BLaER1 (cell line): ENCODE measurements around the gene MRPS26.

Source experiments
- H3K27ac ChIP-seq: shearing (Covaris generic); formaldehyde crosslinking; 2 replicates; pipeline ENCODE4 v1.8.1; 2022
- H3K27me3 ChIP-seq: shearing (Covaris generic); formaldehyde crosslinking; 2 replicates; pipeline ENCODE4 v1.8.1; 2022
- H3K36me3 ChIP-seq: shearing (Covaris generic); formaldehyde crosslinking; 2 replicates; pipeline ENCODE4 v1.8.1; 2022
- H3K4me1 ChIP-seq: shearing (Covaris generic); formaldehyde crosslinking; 2 replicates; pipeline ENCODE4 v1.8.1; 2022
- H3K4me2 ChIP-seq: shearing (Covaris generic); formaldehyde crosslinking; 2 replicates; pipeline ENCODE4 v1.8.1; 2022
- H3K4me3 ChIP-seq: shearing (Covaris generic); formaldehyde crosslinking; 2 replicates; pipeline ENCODE4 v1.8.1; 2022
- H3K9ac ChIP-seq: shearing (Covaris generic); formaldehyde crosslinking; 2 replicates; pipeline ENCODE4 v1.8.1; 2022
- H3K9me3 ChIP-seq: shearing (Covaris generic); formaldehyde crosslinking; 2 replicates; pipeline ENCODE4 v1.8.1; 2022
- H4K20me1 ChIP-seq: shearing (Covaris generic); formaldehyde crosslinking; 2 replicates; pipeline ENCODE4 v1.8.1; 2022
- Cebpa-rat ChIP-seq: shearing (Covaris generic); IDR thresholded peaks from 2 replicates; pipeline ENCODE4 v1.8.1; 2022

The MRPS26 gene

GRCh38 chr20:3084283-3084985 is 38.6 kb downstream of the MRPS26 start, which contains the start of gene AVP:
Gene AVP, minus strand, starts transcription at chr20:3084724. Its CDS starts 50 bp downstream, at chr20:3084674.
- H3K27ac ChIP-seq, result no peak within 1 kb of the TSS
- no peak within 1 kb of the TSS for H3K4me3 ChIP-seq
- no peak within 1 kb of the TSS for H3K9ac ChIP-seq
- H3K4me1 ChIP-seq, result no peaks in the 10 kb centered on the region
- H4K20me1 ChIP-seq, result peaks cover 15% of the 10 kb centered on the region; the same call in 1 of the 2 replicates
- H3K4me2 ChIP-seq, result no peak within 1 kb of the TSS
- no peaks in the 10 kb centered on the region; the same call in 1 of the 2 replicates for H3K9me3 ChIP-seq
- no peak for TF ChIP-seq Cebpa-rat
- peaks cover 63% of the 10 kb centered on the region for H3K27me3 ChIP-seq
- no peaks in the 10 kb centered on the region for H3K36me3 ChIP-seq

- Histone ChIP-seq H3K27ac (no peak overlapping the region), H3K36me3 (no peaks in the 10 kb centered on the region), H3K9ac (no peak overlapping the region), H3K9me3 (no peaks in the 10 kb centered on the region; the same call in 1 of the 2 replicates), H3K4me3 (no peak overlapping the region), H4K20me1 (peaks cover 15% of the 10 kb centered on the region; the same call in 1 of the 2 replicates), H3K27me3 (peaks cover 58% of the 10 kb centered on the region), H3K4me2 (no peak overlapping the region), H3K4me1 (no peaks in the 10 kb centered on the region)
- no peak for TF ChIP-seq Cebpa-rat
Observed at GRCh38 chr20:3084986-3085360, 39.1 kb downstream of the MRPS26 start.

DNA sequence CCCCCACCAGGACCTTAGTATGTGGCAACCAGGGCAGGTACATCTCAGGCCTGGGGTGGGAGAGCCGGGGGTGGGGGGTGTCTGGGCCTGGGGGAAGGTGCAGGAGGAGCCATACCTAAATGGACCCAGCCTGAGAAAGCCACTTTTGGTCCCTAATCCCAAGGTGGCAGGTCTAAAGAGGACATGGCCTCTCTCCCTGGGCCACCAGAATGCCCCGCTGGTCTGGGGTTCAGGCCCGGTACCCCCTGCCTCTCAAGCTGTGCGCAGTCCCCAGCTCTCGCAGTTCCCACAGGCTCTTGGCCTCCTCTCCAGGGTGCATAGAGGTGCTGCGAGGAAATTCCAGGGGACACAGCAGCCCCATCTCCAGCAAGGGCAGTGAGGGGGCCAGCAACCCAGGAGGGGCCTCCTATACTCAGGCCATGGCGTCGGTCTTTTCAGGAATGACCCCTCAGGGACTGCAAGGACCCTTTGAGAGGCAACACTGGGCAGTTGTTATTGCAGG is 39.8 kb downstream of the MRPS26 start:
- Histone ChIP-seq H3K4me2 (no peak overlapping the region), H3K9me3 (no peaks in the 10 kb centered on the region; the same call in 1 of the 2 replicates)
- no peak for TF ChIP-seq Cebpa-rat

DNA sequence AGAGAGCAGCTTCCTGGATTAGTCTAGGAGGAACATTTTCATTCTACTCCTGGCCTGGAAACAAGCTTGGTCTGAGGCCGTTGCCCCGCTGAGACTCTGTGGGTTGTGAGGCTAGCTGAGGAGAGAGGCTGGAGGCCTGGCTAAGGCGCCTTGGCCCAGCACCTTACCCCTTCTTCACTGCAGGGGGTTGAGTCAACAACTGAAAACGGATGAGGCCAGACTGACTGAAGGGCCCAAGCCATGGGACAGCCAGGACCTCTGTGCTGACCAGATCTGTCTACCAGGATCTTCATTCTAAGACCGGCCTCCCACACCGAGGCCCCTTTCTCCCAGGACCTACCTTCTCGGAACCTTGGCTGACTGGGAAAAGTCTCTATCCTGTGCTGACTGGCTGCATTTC is 42.2 kb downstream of the MRPS26 start:
- H3K27ac ChIP-seq, result no peak overlapping the region
- no peak for TF ChIP-seq Cebpa-rat
- peaks cover 20% of the 10 kb centered on the region for H3K4me1 ChIP-seq
- H3K36me3 ChIP-seq, result no peaks in the 10 kb centered on the region
- H3K9me3 ChIP-seq, result no peaks in the 10 kb centered on the region; the same call in 1 of the 2 replicates
- H3K27me3 ChIP-seq, result peaks cover 55% of the 10 kb centered on the region
- H3K4me2 ChIP-seq, result no peak overlapping the region
- no peak overlapping the region for H3K9ac ChIP-seq
- H3K4me3 ChIP-seq, result no peak overlapping the region
- peaks cover 8% of the 10 kb centered on the region; the same call in 1 of the 2 replicates for H4K20me1 ChIP-seq

More for the DNA sequence above, 39.8 kb downstream of the MRPS26 start:
- peaks cover 55% of the 10 kb centered on the region for H3K27me3 ChIP-seq
- peaks cover 13% of the 10 kb centered on the region; the same call in 1 of the 2 replicates for H4K20me1 ChIP-seq
- peaks cover 4% of the 10 kb centered on the region for H3K4me1 ChIP-seq
- no peak overlapping the region for H3K27ac ChIP-seq
- H3K4me3 ChIP-seq, result no peak overlapping the region
- H3K9ac ChIP-seq, result no peak overlapping the region
- H3K36me3 ChIP-seq, result no peaks in the 10 kb centered on the region

- H3K9me3 ChIP-seq, result no peaks in the 10 kb centered on the region
- no peak overlapping the region for H3K4me3 ChIP-seq
- peaks cover 57% of the 10 kb centered on the region for H3K27me3 ChIP-seq
- TF ChIP-seq Cebpa-rat, result no peak
- peaks cover 32% of the 10 kb centered on the region for H3K4me1 ChIP-seq
- H3K9ac ChIP-seq, result no peak overlapping the region
- no peaks in the 10 kb centered on the region for H3K36me3 ChIP-seq
- H3K27ac ChIP-seq, result no peak overlapping the region
- H3K4me2 ChIP-seq, result peak overlapping the region; percentile 27
- 0 out of 2 replicates have a peak, but pooled peaks cover 7% of the 10 kb centered on the region for H4K20me1 ChIP-seq
Observed at GRCh38 chr20:3090565-3090964, 44.7 kb downstream of the MRPS26 start.

GRCh38 chr20:3092611-3093379 is 46.9 kb downstream of the MRPS26 start:
- Histone ChIP-seq H3K27ac (no peak overlapping the region), H3K36me3 (no peaks in the 10 kb centered on the region), H3K4me1 (peaks cover 32% of the 10 kb centered on the region), H4K20me1 (0 out of 2 replicates have a peak, but pooled peaks cover 7% of the 10 kb centered on the region), H3K4me3 (peak overlapping the region; percentile 64), H3K27me3 (peaks cover 54% of the 10 kb centered on the region), H3K9me3 (no peaks in the 10 kb centered on the region), H3K4me2 (peak overlapping the region; percentile 88), H3K9ac (no peak overlapping the region)
- TF ChIP-seq Cebpa-rat, result no peak

DNA sequence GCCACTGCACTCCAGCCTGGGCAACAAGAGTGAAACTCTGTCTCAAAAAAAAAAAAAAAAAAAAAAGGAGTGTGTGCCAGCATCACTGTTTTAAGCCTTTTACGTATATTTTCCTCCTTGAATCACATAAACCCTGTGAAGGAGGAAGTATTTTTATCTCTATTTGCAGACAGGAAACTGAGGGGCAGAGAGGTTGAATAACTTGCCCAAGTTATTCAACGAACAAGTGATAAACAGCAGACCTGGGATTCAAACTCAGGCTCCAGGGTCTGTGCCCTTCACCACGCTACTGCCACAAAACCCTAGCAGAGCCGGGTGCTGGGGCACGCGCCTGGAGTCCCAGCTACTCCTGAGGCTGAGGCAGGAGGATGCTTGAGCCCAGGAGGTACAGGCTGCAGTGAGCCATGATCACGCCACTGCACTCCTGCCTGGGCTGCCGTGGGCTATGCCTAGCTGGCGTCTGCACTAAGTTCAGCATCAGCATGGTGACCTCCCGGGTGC is 48.1 kb downstream of the MRPS26 start:
- no peak overlapping the region for H3K4me3 ChIP-seq
- H3K36me3 ChIP-seq, result no peaks in the 10 kb centered on the region
- H4K20me1 ChIP-seq, result 0 out of 2 replicates have a peak, but pooled peaks cover 7% of the 10 kb centered on the region
- H3K4me2 ChIP-seq, result peak overlapping the region; percentile 88
- H3K27me3 ChIP-seq, result peaks cover 54% of the 10 kb centered on the region
- H3K4me1 ChIP-seq, result peaks cover 32% of the 10 kb centered on the region
- no peak overlapping the region for H3K27ac ChIP-seq
- no peak for TF ChIP-seq Cebpa-rat
- H3K9ac ChIP-seq, result no peak overlapping the region
- no peaks in the 10 kb centered on the region for H3K9me3 ChIP-seq

- Histone ChIP-seq H4K20me1 (0 out of 2 replicates have a peak, but pooled peaks cover 7% of the 10 kb centered on the region), H3K27ac (no peak overlapping the region), H3K27me3 (peaks cover 54% of the 10 kb centered on the region), H3K4me2 (no peak overlapping the region), H3K9me3 (no peaks in the 10 kb centered on the region), H3K36me3 (no peaks in the 10 kb centered on the region), H3K9ac (no peak overlapping the region), H3K4me1 (peaks cover 32% of the 10 kb centered on the region), H3K4me3 (no peak overlapping the region)
- no peak for TF ChIP-seq Cebpa-rat
Observed at GRCh38 chr20:3094848-3095629, 49.2 kb downstream of the MRPS26 start.
